Chondrocyte (in vitro differentiated cells): ENCODE data around the gene SHB. TPM values are rescaled to one million over a fixed set of nuclear protein-coding genes. Genes with fewer than 3 reads are reported as not detected.

ENCODE experiments used
- DNase-seq: peaks from one replicate; pipeline ENCODE4 v3.0.0; 2021; ENCODE audit warnings: mixed read lengths, low spot score
- H3K27ac Mint-ChIP-seq: one replicate; pipeline ENCODE4 v1.8.0; 2021; ENCODE audit warnings: mild to moderate bottlenecking, moderate library complexity, mixed read lengths; ENCODE audit not compliant: unreplicated experiment
- H3K27me3 Mint-ChIP-seq: 2 replicates; pipeline ENCODE4 v1.8.0; 2021; ENCODE audit warnings: low read depth, mixed read lengths
- H3K36me3 Mint-ChIP-seq: 2 replicates; pipeline ENCODE4 v1.8.0; 2021; ENCODE audit warnings: low read depth, mixed read lengths
- H3K4me1 Mint-ChIP-seq: 2 replicates; pipeline ENCODE4 v1.8.0; 2021; ENCODE audit warnings: low read depth, mild to moderate bottlenecking, mixed read lengths
- H3K4me3 Mint-ChIP-seq: one replicate; pipeline ENCODE4 v1.8.0; 2021; ENCODE audit warnings: mild to moderate bottlenecking, moderate library complexity, mixed read lengths; ENCODE audit not compliant: unreplicated experiment
- H3K9me3 Mint-ChIP-seq: 2 replicates; pipeline ENCODE4 v1.8.0; 2021; ENCODE audit warnings: low read depth, mixed read lengths
- total RNA-seq: library from RNA; stranded (reverse); gene quantifications from 3 replicates; pipeline ENCODE4 v1.2.1, GENCODE V29; 2021
- TF ChIP-seq, protein P1 (sequence below): fragments of 200-600 bp; sonication (generic); IDR thresholded peaks from 2 replicates; pipeline ENCODE4 v1.5.0; 2021; ENCODE audit warnings: antibody characterized with exemption, mild to moderate bottlenecking, moderate library complexity

Gene SHB
- total RNA-seq, 1 donor from 2014 or later: 23.8 TPM

GRCh38 chr9:37989701-37990100 is 79.3 kb downstream of the SHB start:
- H3K27me3 Mint-ChIP-seq: no peaks in the 10 kb centered on the region
- no peaks in the 10 kb centered on the region for H3K36me3 Mint-ChIP-seq
- no peak overlapping the region for H3K27ac Mint-ChIP-seq
- no peak overlapping the region for H3K4me3 Mint-ChIP-seq
- peaks cover 51% of the 10 kb centered on the region for H3K4me1 Mint-ChIP-seq
- DNase-seq: no peak
- TF ChIP-seq, protein P1, sequence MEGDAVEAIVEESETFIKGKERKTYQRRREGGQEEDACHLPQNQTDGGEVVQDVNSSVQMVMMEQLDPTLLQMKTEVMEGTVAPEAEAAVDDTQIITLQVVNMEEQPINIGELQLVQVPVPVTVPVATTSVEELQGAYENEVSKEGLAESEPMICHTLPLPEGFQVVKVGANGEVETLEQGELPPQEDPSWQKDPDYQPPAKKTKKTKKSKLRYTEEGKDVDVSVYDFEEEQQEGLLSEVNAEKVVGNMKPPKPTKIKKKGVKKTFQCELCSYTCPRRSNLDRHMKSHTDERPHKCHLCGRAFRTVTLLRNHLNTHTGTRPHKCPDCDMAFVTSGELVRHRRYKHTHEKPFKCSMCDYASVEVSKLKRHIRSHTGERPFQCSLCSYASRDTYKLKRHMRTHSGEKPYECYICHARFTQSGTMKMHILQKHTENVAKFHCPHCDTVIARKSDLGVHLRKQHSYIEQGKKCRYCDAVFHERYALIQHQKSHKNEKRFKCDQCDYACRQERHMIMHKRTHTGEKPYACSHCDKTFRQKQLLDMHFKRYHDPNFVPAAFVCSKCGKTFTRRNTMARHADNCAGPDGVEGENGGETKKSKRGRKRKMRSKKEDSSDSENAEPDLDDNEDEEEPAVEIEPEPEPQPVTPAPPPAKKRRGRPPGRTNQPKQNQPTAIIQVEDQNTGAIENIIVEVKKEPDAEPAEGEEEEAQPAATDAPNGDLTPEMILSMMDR: no peak
- no peaks in the 10 kb centered on the region for H3K9me3 Mint-ChIP-seq

GRCh38 chr9:37988602-37989001 is 80.4 kb downstream of the SHB start:
- H3K27me3 Mint-ChIP-seq: no peaks in the 10 kb centered on the region
- H3K9me3 Mint-ChIP-seq: no peaks in the 10 kb centered on the region
- H3K4me3 Mint-ChIP-seq: no peak overlapping the region
- peaks cover 46% of the 10 kb centered on the region for H3K4me1 Mint-ChIP-seq
- TF ChIP-seq, protein P1: no peak
- H3K27ac Mint-ChIP-seq: no peak overlapping the region
- DNase-seq: no peak
- H3K36me3 Mint-ChIP-seq: no peaks in the 10 kb centered on the region

- Mint-ChIP-seq H3K27ac (no peak overlapping the region), H3K36me3 (no peaks in the 10 kb centered on the region), H3K4me3 (no peak overlapping the region), H3K4me1 (peaks cover 42% of the 10 kb centered on the region), H3K27me3 (no peaks in the 10 kb centered on the region), H3K9me3 (no peaks in the 10 kb centered on the region)
- TF ChIP-seq, protein P1: no peak
- DNase-seq: no peak
Observed at GRCh38 chr9:37988041-37988440, 81.0 kb downstream of the SHB start.

GRCh38 chr9:37987467-37987981 is 81.5 kb downstream of the SHB start:
- Mint-ChIP-seq H3K4me3 (no peak overlapping the region), H3K27me3 (no peaks in the 10 kb centered on the region), H3K27ac (no peak overlapping the region), H3K4me1 (peaks cover 37% of the 10 kb centered on the region), H3K9me3 (no peaks in the 10 kb centered on the region), H3K36me3 (no peaks in the 10 kb centered on the region)
- TF ChIP-seq, protein P1: no peak
- peak; percentile 68 for DNase-seq

DNA sequence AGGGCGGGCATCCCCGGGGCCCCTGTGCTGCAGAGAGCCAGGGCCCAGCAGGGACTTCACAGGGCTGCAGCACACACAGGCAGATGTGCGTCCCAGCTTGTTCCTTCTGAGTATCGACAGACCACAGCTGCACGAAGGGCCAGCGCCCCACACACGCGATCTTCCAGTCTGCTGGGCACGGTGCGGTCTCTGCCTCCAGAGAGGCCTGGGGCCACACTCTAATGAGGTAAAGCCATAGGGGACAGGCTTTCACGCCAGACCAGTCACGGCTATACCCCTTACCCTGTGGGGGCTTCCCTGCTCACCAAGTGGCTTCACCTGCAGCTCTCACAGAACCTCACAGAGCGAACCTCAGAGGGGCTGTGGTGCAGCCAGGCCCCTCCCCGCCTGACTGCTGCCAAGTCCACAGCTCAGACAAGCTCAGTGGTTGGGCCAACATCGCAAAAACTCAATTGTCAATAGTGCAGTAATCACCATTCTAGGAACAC is 82.2 kb downstream of the SHB start:
- no peak overlapping the region for H3K4me3 Mint-ChIP-seq

More for the DNA sequence above, 82.2 kb downstream of the SHB start:
- TF ChIP-seq, protein P1: no peak
- no peak overlapping the region for H3K27ac Mint-ChIP-seq
- H3K27me3 Mint-ChIP-seq: no peaks in the 10 kb centered on the region
- no peaks in the 10 kb centered on the region for H3K9me3 Mint-ChIP-seq
- no peaks in the 10 kb centered on the region for H3K36me3 Mint-ChIP-seq
- DNase-seq: peak; percentile 75
- peaks cover 35% of the 10 kb centered on the region for H3K4me1 Mint-ChIP-seq
